Measurements from ENCODE around the gene ADPGK.

Gene ADPGK

DNA sequence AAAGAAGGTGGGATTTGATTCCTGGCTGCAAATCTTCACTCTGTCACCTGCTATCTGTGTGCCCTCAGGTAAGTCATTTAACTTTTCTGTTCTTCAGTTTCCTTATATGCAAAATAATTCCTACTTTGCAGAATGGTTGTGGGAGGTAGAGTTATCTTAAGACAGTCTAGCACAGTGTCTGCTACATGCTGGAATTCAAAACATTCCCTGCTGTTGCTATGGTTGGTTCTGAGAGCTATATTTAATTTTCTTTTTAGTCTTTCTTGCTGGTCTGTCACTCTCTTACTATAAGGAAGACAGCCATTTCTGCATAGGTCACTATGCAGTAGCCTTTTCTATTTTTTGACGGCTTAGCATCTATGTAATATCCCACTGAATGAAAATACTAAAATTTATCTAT, 4.0 kb upstream of the ADPGK start:
- DNase-seq, result no peak

DNA sequence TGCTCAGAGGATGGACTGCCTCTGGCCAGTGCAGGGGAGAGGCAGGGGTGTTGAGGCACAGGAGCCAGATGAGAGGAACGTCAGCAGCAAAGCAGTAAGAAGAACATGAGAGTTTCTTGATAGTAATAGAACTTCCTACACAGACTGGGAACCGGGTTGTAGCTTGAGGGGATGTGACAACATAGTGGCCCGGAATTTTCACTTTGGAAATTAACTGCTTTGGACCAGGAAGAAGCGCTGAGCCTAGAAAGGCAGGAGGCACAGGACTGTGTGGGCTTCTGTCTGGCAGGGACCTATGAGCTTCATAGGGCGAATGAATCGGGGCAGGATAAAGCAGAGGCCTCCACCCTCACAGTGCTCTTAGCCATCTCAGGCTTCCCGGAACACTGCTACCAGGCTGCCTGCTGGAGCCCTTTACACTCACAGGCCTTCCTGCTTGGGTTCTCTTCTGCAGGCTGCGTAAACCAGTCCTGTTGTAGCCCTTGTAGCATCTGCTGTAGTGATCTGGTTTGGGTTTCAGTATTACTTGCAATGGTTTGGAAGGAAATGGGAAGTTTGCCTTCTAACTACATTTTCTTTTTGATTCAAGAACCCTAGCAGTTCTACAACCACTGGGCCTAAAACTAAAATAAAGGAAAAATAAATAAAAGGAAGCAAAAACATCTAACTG, 3.3 kb upstream of the ADPGK start:
- no peak for DNase-seq

DNA sequence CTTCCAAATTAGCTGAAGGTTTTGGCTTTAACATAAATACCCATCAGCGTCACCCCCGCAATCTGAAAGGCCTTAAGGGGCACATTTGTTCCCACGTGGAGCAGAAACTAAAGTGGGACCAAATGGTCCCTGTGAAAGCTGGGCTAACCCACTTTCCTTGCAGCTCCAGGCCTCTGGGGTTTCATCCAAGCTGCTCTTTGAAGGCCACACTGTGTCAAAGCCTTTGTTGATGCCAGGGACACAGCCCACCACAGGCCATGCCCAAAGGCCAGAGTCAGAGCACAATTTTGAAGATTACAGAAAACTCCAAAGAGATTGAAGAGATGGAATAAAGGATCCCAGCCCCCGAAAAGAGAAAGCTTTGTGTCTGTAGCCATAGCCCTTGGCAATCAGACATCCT, 2.7 kb upstream of the ADPGK start:
- DNase-seq, result no peak

DNA sequence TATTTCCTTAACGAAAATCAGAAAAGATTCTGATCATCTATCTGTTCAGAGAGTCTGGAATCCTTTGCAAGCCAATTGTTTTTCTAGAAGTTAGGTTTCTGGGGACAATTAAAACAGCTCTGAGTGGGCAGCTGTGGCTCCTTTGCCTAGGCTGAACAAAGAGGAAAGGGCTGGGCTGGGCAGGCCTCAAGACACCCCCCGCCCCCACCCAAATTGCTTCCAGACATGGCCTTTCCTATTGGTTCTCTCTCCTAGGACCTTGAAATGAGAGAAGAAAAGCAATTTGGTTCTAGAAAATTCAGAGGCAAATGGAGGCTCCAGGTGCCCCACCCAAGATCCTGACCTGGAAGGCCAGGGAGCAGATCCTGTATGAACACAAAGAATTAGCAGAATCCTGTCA, 2.3 kb upstream of the ADPGK start:
- no peak for DNase-seq

- DNase-seq, result peak; percentile 64
Measured at GRCh38 chr15:72785432-72785831, 1.9 kb upstream of the ADPGK start.

DNA sequence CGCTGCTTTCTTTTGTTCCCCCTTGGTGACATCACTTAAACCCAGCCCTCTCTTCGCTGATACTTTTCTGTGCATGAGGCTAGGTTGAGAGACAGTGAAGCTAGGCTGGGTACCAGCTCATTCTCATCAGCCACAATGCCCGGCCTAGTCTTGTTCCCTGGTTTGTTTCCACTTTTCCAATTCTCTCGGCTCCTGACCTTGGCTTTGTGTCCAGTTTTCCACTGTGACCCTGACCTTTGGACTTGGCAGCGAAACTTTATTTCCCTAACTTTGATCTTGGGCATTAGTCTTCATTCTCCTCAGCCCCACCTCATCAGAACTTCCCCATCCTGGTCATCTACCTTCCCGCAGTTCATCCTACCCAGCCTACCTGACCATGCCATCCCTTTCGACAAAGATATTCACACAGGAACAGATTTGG, 908 bp upstream of the ADPGK start:
- no peak for DNase-seq

- DNase-seq, result no peak
Measured at GRCh38 chr15:72783004-72783639, 436 bp downstream of the ADPGK start.

DNA sequence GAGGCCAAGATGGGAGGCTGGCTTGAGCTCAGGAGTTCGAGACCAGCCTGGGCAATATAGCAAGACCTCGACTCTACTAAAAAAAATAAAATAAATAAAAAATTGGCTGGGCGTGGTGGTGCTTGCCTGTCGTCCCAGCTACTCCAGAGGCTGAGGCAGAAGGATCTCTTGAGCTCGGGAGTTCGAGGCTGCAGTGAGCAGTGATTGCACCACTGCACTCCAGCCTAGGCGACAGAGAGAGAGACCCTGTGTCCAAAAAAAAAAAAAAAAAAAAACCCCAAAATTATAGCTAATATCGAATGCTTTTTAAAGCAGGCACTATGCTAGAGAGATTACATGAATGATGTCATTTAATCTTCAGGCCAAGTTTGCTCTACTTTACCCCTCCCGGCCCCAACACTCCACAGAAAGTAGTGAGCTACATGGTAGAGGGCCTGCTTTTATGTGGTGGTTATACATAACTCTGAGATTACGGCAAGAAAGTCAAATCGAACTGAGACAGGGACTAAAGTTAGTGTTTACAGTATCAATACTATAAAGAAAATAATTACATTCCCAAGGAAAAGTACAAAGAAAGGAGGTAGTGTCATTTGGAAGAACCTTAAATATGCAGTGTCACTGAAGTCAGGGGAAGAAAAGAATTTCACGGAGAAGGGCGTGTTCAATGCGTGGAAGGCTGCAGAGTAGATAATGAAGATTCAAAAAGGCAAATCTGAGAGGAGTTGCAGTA, 1.1 kb downstream of the ADPGK start:
- no peak for DNase-seq

- no peak for DNase-seq
Measured at GRCh38 chr15:72781631-72782030, 1.9 kb downstream of the ADPGK start.

GRCh38 chr15:72778796-72779195, 4.8 kb downstream of the ADPGK start:
- no peak for DNase-seq

DNA sequence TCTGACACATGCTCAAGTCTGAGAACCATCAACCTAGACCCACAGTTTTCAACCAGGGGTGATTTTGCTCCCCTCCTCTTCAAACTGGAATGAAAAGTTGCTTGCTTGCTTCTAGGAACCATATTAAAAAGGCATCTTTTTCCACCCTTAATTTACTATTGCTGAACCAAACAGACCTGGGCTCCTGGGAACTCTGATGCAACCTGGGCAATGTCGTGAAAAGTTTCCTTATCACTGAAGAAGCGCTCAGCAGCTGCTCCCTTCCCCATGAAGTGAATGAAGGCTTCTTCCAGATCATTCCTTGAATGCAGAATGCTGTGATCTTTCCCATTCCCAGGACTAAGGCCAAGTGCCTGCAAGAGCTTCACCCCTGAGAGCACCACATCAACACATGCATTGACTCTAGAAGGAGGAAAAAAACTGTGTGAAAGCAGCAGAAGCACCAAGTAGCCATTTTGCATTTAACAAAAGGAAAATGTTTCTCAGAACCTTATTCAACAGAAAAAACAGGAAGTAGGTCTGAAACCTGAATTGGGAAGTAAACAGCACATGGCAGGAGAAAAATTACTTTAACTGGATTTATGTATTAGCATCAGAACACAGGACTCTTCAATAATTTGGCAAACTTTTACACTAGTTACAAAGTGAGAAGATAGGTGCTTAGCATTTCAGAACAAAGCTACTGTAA, 8.7 kb downstream of the ADPGK start:
- DNase-seq, result no peak

DNA sequence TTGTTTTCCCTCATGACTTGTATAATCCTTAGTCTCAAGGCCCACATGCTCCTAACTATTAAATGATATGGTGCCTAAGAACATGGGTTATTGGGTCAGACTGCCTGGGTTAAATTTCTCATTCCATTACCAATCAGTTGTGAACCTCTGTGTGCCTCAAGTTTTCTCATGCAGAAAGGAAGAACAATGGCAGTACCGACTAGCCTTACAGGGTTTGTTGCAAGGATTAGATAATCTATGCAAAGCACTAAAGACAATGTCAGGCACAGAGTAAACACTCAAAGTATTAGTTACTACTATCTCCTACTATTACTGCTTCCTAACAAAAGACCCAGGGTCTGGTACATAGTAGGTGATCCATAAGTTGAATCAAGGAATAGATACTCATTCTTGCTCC, 12.2 kb downstream of the ADPGK start:
- no peak for DNase-seq

DNA sequence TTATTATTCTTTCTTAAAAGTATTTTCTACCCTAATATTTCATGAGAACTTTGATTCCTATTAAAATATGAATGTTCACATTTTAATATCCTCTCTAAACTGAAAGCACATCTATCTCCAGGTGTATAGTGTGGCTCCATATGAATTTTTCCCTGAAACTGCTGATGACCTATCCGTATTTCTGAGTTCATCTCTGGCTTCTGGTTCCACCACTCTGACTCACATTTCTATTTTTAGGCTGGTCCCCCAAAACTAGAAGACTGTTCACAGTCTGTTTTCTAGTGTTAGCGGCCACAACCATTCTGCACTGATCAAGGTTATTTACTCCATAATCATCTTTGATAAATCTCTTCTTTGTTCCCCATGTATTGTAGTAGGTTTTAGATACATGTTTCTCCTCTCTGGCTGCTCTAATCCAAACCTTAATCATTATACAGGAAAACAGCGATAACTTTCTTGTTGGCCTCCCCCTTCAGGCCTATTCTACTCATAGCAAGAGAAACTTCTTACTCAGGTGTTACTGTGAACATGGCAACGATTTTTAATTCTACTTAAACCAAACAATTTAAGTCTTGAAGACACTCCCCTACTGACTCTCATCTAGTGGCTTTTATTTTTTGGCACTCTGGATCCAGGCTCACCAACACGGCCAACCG, 12.8 kb downstream of the ADPGK start:
- no peak for DNase-seq

DNA sequence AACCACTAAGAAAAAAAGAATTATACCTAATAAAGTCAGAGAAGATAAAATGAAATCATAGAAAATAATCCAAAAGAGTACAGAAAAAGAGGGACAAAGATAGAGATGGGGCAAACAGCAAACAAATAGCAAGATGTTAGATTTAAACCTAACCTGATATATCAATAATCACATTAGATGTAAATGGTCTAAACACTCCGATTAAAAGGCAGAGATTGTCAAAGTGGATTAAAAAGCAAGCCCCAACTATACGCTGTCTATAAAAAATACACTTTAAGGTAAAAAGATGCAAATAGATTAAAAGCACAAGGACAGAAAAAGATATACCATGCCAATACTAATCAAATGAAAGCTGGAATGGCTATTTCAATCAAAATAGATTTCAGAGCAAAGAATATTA, 16.8 kb downstream of the ADPGK start:
- no peak for DNase-seq

GRCh38 chr15:72766025-72766424, 17.5 kb downstream of the ADPGK start:
- no peak for DNase-seq

DNA sequence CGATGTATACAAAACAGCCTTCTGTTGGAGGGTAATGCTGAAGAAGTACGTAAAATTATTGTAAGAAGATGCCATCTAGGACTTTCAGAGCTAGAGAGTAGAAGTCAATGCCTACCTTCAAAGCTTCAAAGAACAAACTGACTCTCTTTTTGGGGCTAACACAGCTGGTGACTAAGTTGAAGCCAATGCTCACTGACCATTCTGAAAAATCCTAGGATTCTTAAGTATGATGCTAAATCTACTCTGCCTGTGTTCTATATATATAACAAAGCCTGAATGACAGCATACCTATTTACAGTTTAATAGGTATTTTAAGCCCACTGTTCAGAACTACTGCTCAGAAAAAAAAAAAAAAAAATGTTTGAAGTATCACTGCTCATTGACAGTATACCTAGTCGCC, 18.9 kb downstream of the ADPGK start:
- no peak for DNase-seq

- no peak for DNase-seq
Measured at GRCh38 chr15:72760590-72761260, 22.8 kb downstream of the ADPGK start.

DNA sequence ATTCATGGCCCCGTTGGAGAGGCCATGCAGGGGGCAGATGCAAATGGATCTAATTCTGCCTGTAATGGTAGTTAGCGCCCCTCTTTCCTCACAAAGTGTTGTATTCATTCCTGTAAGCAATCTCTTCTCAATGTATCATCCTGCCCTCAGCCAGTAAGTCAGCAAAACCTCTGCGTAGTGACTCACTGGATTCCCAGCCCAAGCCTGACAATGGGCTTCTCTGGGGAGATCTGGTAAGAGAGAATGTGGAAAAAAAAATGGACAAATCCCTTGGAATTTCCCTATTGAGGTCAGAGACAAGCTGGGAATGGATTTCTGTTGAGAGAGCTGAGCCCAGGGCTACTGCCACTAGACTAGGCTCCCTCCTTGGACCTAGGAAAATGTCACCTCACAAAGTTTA, 25.4 kb downstream of the ADPGK start:
- no peak for DNase-seq

DNA sequence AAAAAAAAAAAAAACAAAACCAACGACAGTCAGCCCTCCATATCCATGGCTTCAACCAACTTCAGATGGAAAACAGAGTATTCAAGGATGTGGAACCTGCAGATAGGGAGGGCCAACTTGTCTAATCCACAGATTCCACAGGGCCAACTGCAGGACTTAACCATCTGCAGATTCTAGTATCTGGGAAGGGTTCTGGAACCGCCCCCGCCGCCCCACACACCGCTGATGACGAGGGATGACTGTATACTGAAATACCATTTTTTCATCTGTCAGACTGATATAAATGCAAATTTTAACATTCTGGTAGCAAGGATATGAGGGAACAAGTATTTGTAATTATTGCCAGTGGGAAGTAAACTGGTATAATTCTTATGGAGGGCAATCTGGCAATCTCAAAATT, 29.5 kb downstream of the ADPGK start:
- no peak for DNase-seq

DNA sequence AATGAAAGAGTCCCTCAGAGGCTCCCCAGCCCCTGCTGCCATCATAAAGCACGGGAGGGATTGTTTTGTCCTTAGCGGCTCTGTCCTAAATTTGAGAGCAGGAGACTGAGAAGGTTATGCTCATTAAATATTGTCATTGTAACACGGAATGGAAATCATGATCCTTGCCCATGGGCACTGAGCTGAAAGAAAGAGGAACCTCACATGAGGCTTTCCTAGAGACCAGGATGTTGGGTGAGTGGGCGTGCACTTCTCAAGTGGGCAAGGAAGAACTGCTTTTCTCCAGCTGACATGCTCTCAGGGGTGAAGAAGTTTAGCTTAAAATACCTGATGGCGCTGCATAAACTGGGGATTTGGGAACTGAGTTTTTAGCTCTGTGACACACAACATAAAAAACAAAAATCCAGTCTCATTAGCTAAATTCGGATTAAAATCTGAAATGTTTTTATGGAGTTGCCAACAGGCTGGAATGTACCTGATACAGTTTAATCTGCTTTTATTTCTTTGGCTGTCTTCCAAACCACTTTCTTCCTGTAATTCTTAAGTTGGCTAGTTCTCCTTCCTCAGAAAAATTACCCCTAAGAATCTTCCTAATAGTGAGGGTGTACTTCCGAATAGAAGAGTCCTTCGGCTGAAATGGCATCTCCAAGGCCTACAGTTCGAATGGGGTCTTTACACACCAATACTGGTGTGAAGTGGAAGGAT, 31.7 kb downstream of the ADPGK start:
- no peak for DNase-seq

DNA sequence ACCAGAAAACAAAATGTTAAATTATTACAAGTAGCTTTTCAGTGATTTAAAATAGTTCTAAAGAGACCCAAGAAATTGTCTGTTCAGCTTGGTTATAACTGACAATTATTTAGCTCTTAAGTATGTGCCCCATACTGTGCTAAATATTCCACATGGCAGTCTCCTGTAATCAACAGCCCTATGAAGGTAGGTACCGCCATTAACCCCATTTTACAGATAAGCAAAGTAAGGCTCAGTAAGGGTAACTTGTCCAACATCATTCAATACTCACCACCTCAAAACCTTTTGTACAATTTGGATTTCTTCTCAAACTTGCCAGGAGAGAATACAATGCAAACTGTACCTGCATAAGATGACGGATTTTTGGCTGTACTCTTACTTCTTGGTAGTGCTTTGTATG, 33.9 kb downstream of the ADPGK start:
- DNase-seq, result no peak

GRCh38 chr15:72740219-72740618, 43.3 kb downstream of the ADPGK start:
- no peak for DNase-seq
